H1 (cell line): ENCODE data around the gene KLHL7. TPM values are rescaled to one million over a fixed set of nuclear protein-coding genes. Genes with fewer than 3 reads are reported as not detected.

Source experiments
- CTCF ChIA-PET: fragments of 300-600 bp; sonication (Branson Sonifier 250); formaldehyde crosslinking; loops from one replicate; lab custom pipeline; 2021; ENCODE audit not compliant: partially characterized antibody; lab: Charles Lee
- POLR2A ChIA-PET: fragments of 300-600 bp; sonication (Branson Sonifier 250); formaldehyde crosslinking; loops from one replicate; lab custom pipeline; 2021; ENCODE audit warnings: inconsistent platforms; ENCODE audit not compliant: partially characterized antibody; lab: Charles Lee
- DNase-seq, 2 experiments: peaks; one replicate each; pipeline versions ENCODE4 v3.0.0 to v3.0.0-alpha.2; 2010 to 2022; ENCODE audit warnings: low spot score in 2 of 2, low read depth in 1 of 2, mixed read lengths in 1 of 2
- FAIRE-seq: peaks from 2 replicates; lab custom pipeline; 2011; peaks lifted over from hg19 to GRCh38; lab: Jason Lieb, UNC
- H2AFZ ChIP-seq: 2 replicates; pipeline ENCODE4 v1.8.1; 2012; ENCODE audit warnings: low read length, inconsistent platforms
- H2AK5ac ChIP-seq: 2 replicates; pipeline ENCODE4 v1.6.1; 2013; ENCODE audit warnings: low read depth, low read length
- H2BK120ac ChIP-seq: replicated peaks from 2 replicates; pipeline ENCODE3; 2013; ENCODE audit warnings: low read depth, low read length, inconsistent platforms
- H2BK12ac ChIP-seq: 2 replicates; pipeline ENCODE4 v1.6.1; 2013; ENCODE audit warnings: low read depth, low read length
- H2BK15ac ChIP-seq: 2 replicates; pipeline ENCODE4 v1.6.1; 2013; ENCODE audit warnings: low read length
- H2BK20ac ChIP-seq: 2 replicates; pipeline ENCODE4 v1.6.1; 2013; ENCODE audit warnings: low read length
- H2BK5ac ChIP-seq: 2 replicates; pipeline ENCODE4 v1.6.1; 2013; ENCODE audit warnings: low read depth, low read length
- H3K14ac ChIP-seq: 2 replicates; pipeline ENCODE4 v1.6.1; 2013; ENCODE audit warnings: inconsistent platforms; ENCODE audit not compliant: insufficient read length
- H3K18ac ChIP-seq: 2 replicates; pipeline ENCODE4 v1.6.1; 2013; ENCODE audit warnings: low read length; ENCODE audit errors: extremely low read depth
- H3K23ac ChIP-seq: 2 replicates; pipeline ENCODE4 v1.6.1; 2013; ENCODE audit warnings: inconsistent platforms; ENCODE audit not compliant: insufficient read length
- H3K23me2 ChIP-seq: 2 replicates; pipeline ENCODE4 v1.6.1; 2013; ENCODE audit warnings: low read depth, low read length
- H3K27ac ChIP-seq: 2 replicates; pipeline ENCODE4 v1.6.1; 2011; ENCODE audit warnings: low read depth, low read length, inconsistent platforms
- H3K27me3 ChIP-seq, 4 experiments: replicated peaks in 1 of 4; 1 replicate in 1 of 4; 2 replicates in 3 of 4; pipeline versions ENCODE4 v1.6.1 to v1.8.1; 2011 to 2013; ENCODE audit warnings: low read length in 3 of 4, mild to moderate bottlenecking in 3 of 4, inconsistent platforms in 2 of 4, mixed read lengths in 2 of 4, moderate library complexity in 1 of 4; ENCODE audit not compliant: control insufficient read depth in 3 of 4, insufficient read depth in 3 of 4; ENCODE audit errors: extremely low read depth in 1 of 4
- H3K36me3 ChIP-seq, 4 experiments: 2 replicates each; pipeline versions ENCODE4 v1.6.1 to v1.8.1; 2011 to 2013; ENCODE audit warnings: mild to moderate bottlenecking in 4 of 4, low read length in 3 of 4, moderate library complexity in 2 of 4, control low read depth in 1 of 4, inconsistent platforms in 1 of 4; ENCODE audit not compliant: insufficient read depth in 4 of 4, control insufficient read depth in 2 of 4
- H3K4ac ChIP-seq: replicated peaks from 2 replicates; pipeline ENCODE3; 2013; ENCODE audit warnings: low read length, low read depth, mixed read lengths, inconsistent platforms; ENCODE audit not compliant: insufficient read length
- H3K4me1 ChIP-seq, 4 experiments: replicated peaks in 1 of 4; 1 replicate in 1 of 4; 2 replicates in 3 of 4; pipeline versions ENCODE4 v1.6.1 to v1.8.1; 2011 to 2013; ENCODE audit warnings: low read length in 3 of 4, inconsistent platforms in 2 of 4, mixed read lengths in 1 of 4; ENCODE audit not compliant: insufficient read depth in 4 of 4, control insufficient read depth in 3 of 4
- H3K4me2 ChIP-seq, 2 experiments: 2 replicates each; pipeline versions ENCODE4 v1.6.1 to v1.8.1; 2011 to 2013; ENCODE audit warnings: low read depth in 2 of 2, low read length in 2 of 2, control low read depth in 1 of 2, inconsistent platforms in 1 of 2, mild to moderate bottlenecking in 1 of 2; ENCODE audit not compliant: insufficient read depth in 1 of 2
- H3K4me3 ChIP-seq, 4 experiments: fragments of 200-600, 300-600 bp in 1 of 4; sonication (generic), shearing (Covaris generic), sonication (Bioruptor Twin) in 1 of 4; 2 replicates each; pipeline versions ENCODE4 v1.5.1 to v1.8.1; 2011 to 2016; ENCODE audit warnings: low read length in 4 of 4, low read depth in 3 of 4, control low read depth in 2 of 4, inconsistent platforms in 2 of 4, mild to moderate bottlenecking in 2 of 4, mixed read lengths in 1 of 4, moderate library complexity in 1 of 4; ENCODE audit not compliant: insufficient read depth in 2 of 4; ENCODE audit errors: extremely low read depth in 1 of 4
- H3K56ac ChIP-seq: replicated peaks from 2 replicates; pipeline ENCODE3; 2013; ENCODE audit warnings: low read depth, mild to moderate bottlenecking, mixed read lengths, low read length, inconsistent platforms; ENCODE audit not compliant: insufficient read length
- H3K79me1 ChIP-seq: 2 replicates; pipeline ENCODE4 v1.6.1; 2013; ENCODE audit warnings: low read depth, low read length, control low read depth
- H3K79me2 ChIP-seq, 2 experiments: 2 replicates each; pipeline versions ENCODE4 v1.6.1 to v1.8.1; 2012 to 2013; ENCODE audit warnings: low read length in 2 of 2, mild to moderate bottlenecking in 2 of 2, inconsistent platforms in 1 of 2; ENCODE audit not compliant: insufficient read depth in 2 of 2, control insufficient read depth in 1 of 2
- H3K9ac ChIP-seq, 4 experiments: replicated peaks in 1 of 4; 1 replicate in 1 of 4; 2 replicates in 3 of 4; pipeline versions ENCODE4 v1.6.1 to v1.8.1; 2011 to 2013; ENCODE audit warnings: low read depth in 3 of 4, low read length in 3 of 4, control low read depth in 2 of 4, mild to moderate bottlenecking in 2 of 4, moderate library complexity in 2 of 4, inconsistent platforms in 1 of 4; ENCODE audit errors: extremely low read depth in 1 of 4
- H3K9me3 ChIP-seq, 2 experiments: 2 replicates each; pipeline versions ENCODE4 v1.6.1 to v1.8.1; 2012 to 2013; ENCODE audit warnings: mild to moderate bottlenecking in 2 of 2, moderate library complexity in 2 of 2, control low read depth in 1 of 2, inconsistent platforms in 1 of 2, low read depth in 1 of 2, low read length in 1 of 2, mixed read lengths in 1 of 2; ENCODE audit not compliant: insufficient read depth in 2 of 2
- H4K20me1 ChIP-seq, 2 experiments: replicated peaks in 1 of 2; 2 replicates each; pipeline versions ENCODE3 to v1.8.1; 2011 to 2013; ENCODE audit warnings: inconsistent platforms in 2 of 2, low read length in 2 of 2, mild to moderate bottlenecking in 1 of 2; ENCODE audit not compliant: insufficient read depth in 2 of 2, control insufficient read depth in 1 of 2
- H4K5ac ChIP-seq: 2 replicates; pipeline ENCODE4 v1.6.1; 2013; ENCODE audit warnings: low read length, low read depth, mixed read lengths, inconsistent platforms; ENCODE audit not compliant: insufficient read length
- H4K8ac ChIP-seq: 2 replicates; pipeline ENCODE4 v1.8.0; 2013; ENCODE audit warnings: mild to moderate bottlenecking, moderate library complexity, low read length, inconsistent platforms; ENCODE audit not compliant: insufficient read depth; ENCODE audit errors: extremely low read depth
- H4K91ac ChIP-seq: replicated peaks from 2 replicates; pipeline ENCODE3; 2013; ENCODE audit warnings: low read length, mixed read lengths, inconsistent platforms; ENCODE audit not compliant: insufficient read length
- POLR2AphosphoS5 ChIP-seq: IDR thresholded peaks from 2 replicates; pipeline ENCODE4 v1.6.1; 2011; ENCODE audit warnings: low read depth, low read length
- SIX5 ChIP-seq: IDR thresholded peaks from 2 replicates; pipeline ENCODE4 v1.6.1; 2011; ENCODE audit warnings: mild to moderate bottlenecking, low read depth, low read length
- YY1 ChIP-seq: IDR thresholded peaks from 2 replicates; pipeline ENCODE4 v1.6.1; 2011; ENCODE audit warnings: low read depth, mild to moderate bottlenecking, low read length
- WGBS, 2 experiments: shearing (Covaris generic) in 1 of 2; methylation state at CpG; one replicate each; pipeline versions ENCODE4 v1.1.6 to v1.1.7; 2013 to 2015; ENCODE audit warnings: low lambda C conversion rate in 2 of 2, mixed read lengths in 2 of 2, inconsistent platforms in 1 of 2, low coverage in 1 of 2, missing lambda C conversion rate in 1 of 2; ENCODE audit not compliant: insufficient replicate concordance in 2 of 2, insufficient coverage in 1 of 2, insufficient read length in 1 of 2; ENCODE audit errors: extremely low coverage in 1 of 2, missing lambda C conversion rate in 1 of 2; 5-methylcytosine and 5-hydroxymethylcytosine counted together
- polyA plus RNA-seq, 7 experiments: library from polyadenylated mRNA; depleted of rRNA in 3 of 7; stranded (reverse) in 5 of 7; unstranded in 2 of 7; fragments of >200 nt in 5 of 7; fragments of 200-250 nt in 2 of 7; gene quantifications; 1 replicate in 5 of 7; 2 replicates in 1 of 7; 4 replicates in 1 of 7; pipeline versions ENCODE4 v1.2.1 to v1.2.3, GENCODE V29; 2011 to 2013; ENCODE audit warnings: missing spikeins in 2 of 7, mixed read lengths in 2 of 7
- total RNA-seq: library from RNA; stranded (reverse); fragmentation: NEBNext Ultra II Directional; extraction: Animal tissue kit (Norgen Biotek cat#: 25700); gene quantifications from 2 replicates; pipeline ENCODE4 v1.2.1, GENCODE V29; 2021
- TF ChIP-seq, protein P1 (sequence below): IDR thresholded peaks from 2 replicates; pipeline ENCODE4 v1.6.1; 2012; ENCODE audit warnings: inconsistent platforms
- TF ChIP-seq, protein P2 (sequence below): IDR thresholded peaks from 2 replicates; pipeline ENCODE4 v1.6.1; 2012; ENCODE audit warnings: inconsistent platforms

Gene KLHL7
- total and polyA plus RNA-seq, 2 of the 8 experiments (the other 6 are each of a cell fraction or from before 2014, with no cell fraction given): 65.3 to 115 TPM

DNA sequence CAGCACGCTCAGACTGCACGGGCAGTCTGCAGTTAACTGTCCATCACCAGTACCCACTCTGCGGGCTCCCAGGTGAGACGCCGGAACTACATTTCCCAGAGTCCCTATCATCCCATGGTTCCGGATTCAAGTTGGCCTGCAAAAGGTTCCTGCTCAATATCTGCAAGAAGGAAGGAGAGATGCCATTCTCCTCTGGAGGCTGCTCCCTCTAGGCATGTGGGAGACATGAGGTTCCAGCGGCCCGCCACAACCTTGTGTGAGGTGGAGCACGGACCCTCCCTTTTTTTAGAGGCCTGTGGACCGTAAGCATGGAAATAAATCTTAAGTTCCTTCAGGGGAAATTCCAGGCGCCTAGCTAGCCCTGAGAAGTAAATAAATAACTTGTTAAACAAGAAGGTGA lies 106.0 kb downstream of the KLHL7 start:
- no peak overlapping the region for H2AK5ac ChIP-seq
- H3K36me3 ChIP-seq: no peaks in the 10 kb centered on the region
- H3K4me3 ChIP-seq: no peak overlapping the region
- no peaks in the 10 kb centered on the region; a peak in 2 of 7 replicates for H3K4me1 ChIP-seq
- no peak overlapping the region for H2BK12ac ChIP-seq
- H3K23ac ChIP-seq: no peak overlapping the region
- no peak overlapping the region for H3K9ac ChIP-seq
- peak overlapping the region in 1 of 2 experiments; percentile 55; a peak in 2 of 4 replicates for H3K4me2 ChIP-seq
- no peaks in the 10 kb centered on the region for H3K9me3 ChIP-seq
- no peak overlapping the region for H4K5ac ChIP-seq
- no peak overlapping the region for H3K27ac ChIP-seq
- no peak overlapping the region for H2BK15ac ChIP-seq
- H4K91ac ChIP-seq: no peak overlapping the region
- no peak overlapping the region for H3K4ac ChIP-seq
- ChIA-PET POLR2A (interaction anchor here (1.0 to 2.0 kb wide), 4 partner anchors 9 to 29 kb away, joined by 3 to 5 read pairs (median 4); no protein-coding TSS in a partner anchor), CTCF (no interaction called here)
- H3K79me2 ChIP-seq: no peaks in the 10 kb centered on the region
- no peaks in the 10 kb centered on the region for H4K20me1 ChIP-seq
- no peak overlapping the region for H2BK20ac ChIP-seq
- FAIRE-seq (no peak), DNase-seq (no peak)
- no peaks in the 10 kb centered on the region; a peak in 2 of 7 replicates for H3K27me3 ChIP-seq
- no peaks in the 10 kb centered on the region for H3K79me1 ChIP-seq
- no peak overlapping the region for H2BK5ac ChIP-seq
- H4K8ac ChIP-seq: no peak overlapping the region
- WGBS, 2 experiments: 89% methylated on average over 11 of the region's 11 CpGs; no CpG with 5 or more reads in 1 of the 2 experiments
- TF ChIP-seq, protein P1, sequence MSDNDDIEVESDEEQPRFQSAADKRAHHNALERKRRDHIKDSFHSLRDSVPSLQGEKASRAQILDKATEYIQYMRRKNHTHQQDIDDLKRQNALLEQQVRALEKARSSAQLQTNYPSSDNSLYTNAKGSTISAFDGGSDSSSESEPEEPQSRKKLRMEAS: peak; percentile 54; the same call in 1 of the 2 replicates
- TF ChIP-seq POLR2AphosphoS5: no peak
- TF ChIP-seq YY1: 0 out of 2 replicates have a peak, but pooled peaks have one; percentile 27
- peak; percentile 65 for TF ChIP-seq SIX5
- TF ChIP-seq, protein P2, sequence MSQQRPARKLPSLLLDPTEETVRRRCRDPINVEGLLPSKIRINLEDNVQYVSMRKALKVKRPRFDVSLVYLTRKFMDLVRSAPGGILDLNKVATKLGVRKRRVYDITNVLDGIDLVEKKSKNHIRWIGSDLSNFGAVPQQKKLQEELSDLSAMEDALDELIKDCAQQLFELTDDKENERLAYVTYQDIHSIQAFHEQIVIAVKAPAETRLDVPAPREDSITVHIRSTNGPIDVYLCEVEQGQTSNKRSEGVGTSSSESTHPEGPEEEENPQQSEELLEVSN: peak; percentile 58; the same call in 1 of the 2 replicates
- H3K14ac ChIP-seq: no peak overlapping the region
- H3K23me2 ChIP-seq: no peaks in the 10 kb centered on the region
- H2BK120ac ChIP-seq: no peak overlapping the region
- H3K18ac ChIP-seq: no peak overlapping the region; the same call in 1 of the 2 replicates
- H3K56ac ChIP-seq: no peak overlapping the region
- H2AFZ ChIP-seq: peak overlapping the region; percentile 28
